Measurements from ENCODE around the gene ATRIP.

The ATRIP gene

DNA sequence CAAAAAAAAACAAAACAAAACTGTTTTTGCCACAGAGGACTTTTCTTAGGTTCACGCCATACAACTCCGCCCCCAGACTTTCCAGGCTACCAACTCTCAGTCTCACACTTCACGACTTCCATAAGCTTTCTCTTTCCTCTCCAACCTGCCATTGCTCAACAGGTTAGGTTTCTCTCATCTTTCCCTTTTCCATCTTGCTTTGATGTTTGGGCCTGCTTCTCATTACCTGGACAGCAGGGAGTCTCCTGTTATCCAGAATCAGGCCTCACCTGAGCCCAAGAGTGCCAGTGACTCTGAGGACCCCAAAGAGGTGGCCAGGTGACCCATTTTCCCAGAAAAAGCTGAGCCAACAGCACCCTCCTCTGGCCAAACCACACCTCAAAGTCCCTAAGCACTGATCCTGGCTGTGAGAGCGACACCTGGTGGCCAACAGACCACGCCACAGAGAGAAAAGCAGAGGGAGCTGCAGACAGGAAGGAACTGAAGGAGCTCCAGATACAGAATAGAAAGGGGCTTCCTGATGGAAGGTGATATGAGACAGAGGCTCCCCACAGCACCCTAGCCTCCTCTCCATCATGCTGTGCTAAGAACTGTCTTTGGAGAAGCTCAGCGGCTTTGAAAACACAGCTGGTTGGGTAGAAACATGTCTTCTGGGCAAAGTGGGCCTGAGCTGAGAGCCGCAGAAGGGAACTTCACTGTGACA is 10.6 kb upstream of the ATRIP start:
- Histone ChIP-seq H3K27ac (ENCODE audit: poor library complexity, severe bottlenecking) (peak overlapping the region; percentile 92), H3K4me3 (ENCODE audit: severe bottlenecking) (no peak overlapping the region), H3K36me3 (ENCODE audit: low read depth) (peaks cover 28% of the 10 kb centered on the region), H3K4me1 (ENCODE audit: insufficient read depth, poor library complexity, severe bottlenecking) (peaks cover 44% of the 10 kb centered on the region), H3K27me3 (ENCODE audit: insufficient read depth, poor library complexity, severe bottlenecking) (no peaks in the 10 kb centered on the region), H3K9me3 (ENCODE audit: severe bottlenecking) (no peaks in the 10 kb centered on the region)
- ATAC-seq (ENCODE audit: low read depth) (peak; percentile 16; the same call in 2 of the 3 replicates), DNase-seq (ENCODE audit: low spot score) (peak; percentile 74)
- TF ChIP-seq, protein P1, sequence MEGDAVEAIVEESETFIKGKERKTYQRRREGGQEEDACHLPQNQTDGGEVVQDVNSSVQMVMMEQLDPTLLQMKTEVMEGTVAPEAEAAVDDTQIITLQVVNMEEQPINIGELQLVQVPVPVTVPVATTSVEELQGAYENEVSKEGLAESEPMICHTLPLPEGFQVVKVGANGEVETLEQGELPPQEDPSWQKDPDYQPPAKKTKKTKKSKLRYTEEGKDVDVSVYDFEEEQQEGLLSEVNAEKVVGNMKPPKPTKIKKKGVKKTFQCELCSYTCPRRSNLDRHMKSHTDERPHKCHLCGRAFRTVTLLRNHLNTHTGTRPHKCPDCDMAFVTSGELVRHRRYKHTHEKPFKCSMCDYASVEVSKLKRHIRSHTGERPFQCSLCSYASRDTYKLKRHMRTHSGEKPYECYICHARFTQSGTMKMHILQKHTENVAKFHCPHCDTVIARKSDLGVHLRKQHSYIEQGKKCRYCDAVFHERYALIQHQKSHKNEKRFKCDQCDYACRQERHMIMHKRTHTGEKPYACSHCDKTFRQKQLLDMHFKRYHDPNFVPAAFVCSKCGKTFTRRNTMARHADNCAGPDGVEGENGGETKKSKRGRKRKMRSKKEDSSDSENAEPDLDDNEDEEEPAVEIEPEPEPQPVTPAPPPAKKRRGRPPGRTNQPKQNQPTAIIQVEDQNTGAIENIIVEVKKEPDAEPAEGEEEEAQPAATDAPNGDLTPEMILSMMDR (IDR thresholded peaks at IDR 0.05; ENCODE audit: poor library complexity, severe bottlenecking) = peak; percentile 98

DNA sequence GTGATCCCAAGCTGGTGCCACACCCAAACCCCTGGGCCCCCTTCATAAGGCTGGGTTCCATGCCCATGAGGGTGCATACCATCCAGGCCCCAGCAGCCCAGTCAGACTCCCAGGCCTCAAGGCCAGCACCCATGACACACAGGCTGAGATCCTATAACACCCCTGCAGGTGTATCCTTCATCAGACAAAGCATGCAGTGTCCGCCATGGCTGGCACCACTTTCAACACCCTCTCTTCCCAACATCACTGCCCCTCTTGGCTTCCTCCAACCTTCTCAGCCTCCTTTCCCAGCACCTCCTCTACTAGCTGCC is 10.1 kb upstream of the ATRIP start:
- no peaks in the 10 kb centered on the region for H3K27me3 ChIP-seq (ENCODE audit: insufficient read depth, poor library complexity, severe bottlenecking)
- no peak for ATAC-seq (ENCODE audit: low read depth)
- peaks cover 32% of the 10 kb centered on the region for H3K36me3 ChIP-seq (ENCODE audit: low read depth)
- no peak overlapping the region for H3K4me3 ChIP-seq (ENCODE audit: severe bottlenecking)
- peak; percentile 14 for DNase-seq (ENCODE audit: low spot score)
- H3K27ac ChIP-seq (ENCODE audit: poor library complexity, severe bottlenecking) = peak overlapping the region; percentile 92
- H3K9me3 ChIP-seq (ENCODE audit: severe bottlenecking) = no peaks in the 10 kb centered on the region
- TF ChIP-seq, protein P1 (IDR thresholded peaks at IDR 0.05; ENCODE audit: poor library complexity, severe bottlenecking) = no peak
- H3K4me1 ChIP-seq (ENCODE audit: insufficient read depth, poor library complexity, severe bottlenecking) = peaks cover 41% of the 10 kb centered on the region

DNA sequence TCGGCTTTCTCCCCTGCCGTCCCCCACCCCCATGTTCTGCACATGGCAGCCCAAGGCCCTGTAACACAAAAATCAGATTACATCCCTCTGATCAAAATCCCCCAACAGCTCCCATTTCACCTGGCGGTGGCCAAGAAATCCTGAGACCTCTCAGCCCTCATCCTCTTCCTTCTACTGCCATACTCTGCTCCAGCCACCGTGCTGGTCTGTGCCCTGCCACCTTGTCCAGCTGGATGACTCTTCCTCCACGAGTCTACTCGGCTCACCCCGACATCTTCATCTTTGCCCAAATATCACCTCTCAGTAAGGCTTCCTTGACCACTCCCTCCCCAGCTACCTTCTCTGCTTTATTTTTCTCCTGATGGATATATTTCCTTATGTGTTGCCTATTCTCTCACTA is 9.7 kb upstream of the ATRIP start:
- DNase-seq (ENCODE audit: low spot score) = no peak
- Histone ChIP-seq H3K36me3 (ENCODE audit: low read depth) (peaks cover 34% of the 10 kb centered on the region), H3K4me1 (ENCODE audit: insufficient read depth, poor library complexity, severe bottlenecking) (peaks cover 41% of the 10 kb centered on the region), H3K9me3 (ENCODE audit: severe bottlenecking) (no peaks in the 10 kb centered on the region), H3K27ac (ENCODE audit: poor library complexity, severe bottlenecking) (peak overlapping the region; percentile 92), H3K4me3 (ENCODE audit: severe bottlenecking) (no peak overlapping the region), H3K27me3 (ENCODE audit: insufficient read depth, poor library complexity, severe bottlenecking) (no peaks in the 10 kb centered on the region)
- no peak for ATAC-seq (ENCODE audit: low read depth)
- TF ChIP-seq, protein P1 (IDR thresholded peaks at IDR 0.05; ENCODE audit: poor library complexity, severe bottlenecking) = no peak

DNA sequence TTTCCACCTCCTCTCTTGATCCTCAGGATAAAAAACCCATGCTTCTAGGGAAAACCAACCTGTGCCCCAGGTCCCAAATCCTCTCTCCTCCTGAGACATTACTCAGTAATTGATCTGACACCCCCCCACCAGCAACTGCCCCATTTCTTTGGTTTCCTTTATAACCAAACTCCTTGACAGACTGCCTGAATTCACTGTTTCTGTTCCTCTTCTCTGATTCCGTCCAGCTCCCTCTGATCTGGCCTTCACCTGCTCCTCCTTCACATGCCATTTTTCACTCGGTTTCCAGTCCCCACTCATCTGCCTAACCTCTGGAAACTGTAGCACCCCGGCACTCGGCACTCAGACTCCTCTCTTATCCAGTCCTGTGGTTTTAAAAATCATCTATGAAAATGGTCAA is 8.7 kb upstream of the ATRIP start:
- Histone ChIP-seq H3K9me3 (ENCODE audit: severe bottlenecking) (no peaks in the 10 kb centered on the region), H3K4me1 (ENCODE audit: insufficient read depth, poor library complexity, severe bottlenecking) (peaks cover 31% of the 10 kb centered on the region), H3K36me3 (ENCODE audit: low read depth) (peaks cover 34% of the 10 kb centered on the region), H3K4me3 (ENCODE audit: severe bottlenecking) (no peak overlapping the region), H3K27ac (ENCODE audit: poor library complexity, severe bottlenecking) (no peak overlapping the region), H3K27me3 (ENCODE audit: insufficient read depth, poor library complexity, severe bottlenecking) (no peaks in the 10 kb centered on the region)
- DNase-seq (ENCODE audit: low spot score) (no peak), ATAC-seq (ENCODE audit: low read depth) (no peak)
- TF ChIP-seq, protein P1 (IDR thresholded peaks at IDR 0.05; ENCODE audit: poor library complexity, severe bottlenecking) = no peak

DNA sequence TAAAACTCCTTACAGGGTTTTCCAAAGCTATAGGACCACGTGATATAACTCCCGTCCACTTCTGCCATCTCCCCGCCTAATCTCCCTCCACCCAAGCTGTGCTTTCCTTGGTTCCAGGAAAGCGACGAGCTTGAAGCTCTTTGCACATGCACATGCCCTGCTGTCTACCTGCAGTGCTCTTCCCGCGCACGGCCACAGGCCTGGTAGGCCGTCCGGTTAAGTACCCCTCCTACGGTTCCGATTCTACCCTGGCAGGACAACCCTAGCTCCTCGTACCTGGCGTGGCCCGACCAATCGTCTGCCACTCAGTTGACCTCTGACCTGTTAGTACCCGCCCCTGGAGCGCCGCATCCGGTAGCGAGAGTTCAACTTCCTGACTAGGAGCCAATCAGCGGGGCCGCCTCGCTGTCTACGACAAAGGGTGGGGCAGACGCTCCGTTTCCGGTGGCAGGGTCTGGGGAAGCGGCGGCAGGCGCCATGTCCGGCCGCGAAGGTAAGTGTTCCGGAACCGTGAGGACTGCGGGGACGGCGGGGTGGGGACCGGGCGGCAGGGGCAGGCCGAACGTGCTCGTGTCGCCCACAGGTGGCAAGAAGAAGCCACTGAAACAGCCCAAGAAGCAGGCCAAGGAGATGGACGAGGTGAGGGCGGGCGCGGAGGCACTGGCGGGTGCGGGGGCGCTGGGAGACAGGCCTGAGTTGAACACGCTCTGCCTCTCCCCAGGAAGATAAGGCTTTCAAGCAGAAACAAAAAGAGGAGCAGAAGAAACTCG is 6.5 kb upstream of the ATRIP start, which contains the start of the genes CCDC51 and TMA7:
Gene CCDC51 (minus strand): TSS at position 300 of the 770 bp plus-strand sequence. CDS start 4,991 bp downstream, outside the sequence.
Gene TMA7 (plus strand): TSS at position 438 of the 770 bp plus-strand sequence. CDS start 40 bp downstream, at position 478.
- H3K4me1 ChIP-seq (ENCODE audit: insufficient read depth, poor library complexity, severe bottlenecking) = peaks cover 11% of the 10 kb centered on the region
- peak within 1 kb of the TSS; percentile 71 for H3K27ac ChIP-seq (ENCODE audit: poor library complexity, severe bottlenecking)
- H3K4me3 ChIP-seq (ENCODE audit: severe bottlenecking) = peak within 1 kb of the TSS; percentile 64
- no peaks in the 10 kb centered on the region for H3K27me3 ChIP-seq (ENCODE audit: insufficient read depth, poor library complexity, severe bottlenecking)
- TF ChIP-seq, protein P1 (IDR thresholded peaks at IDR 0.05; ENCODE audit: poor library complexity, severe bottlenecking) = no peak
- peaks cover 34% of the 10 kb centered on the region for H3K36me3 ChIP-seq (ENCODE audit: low read depth)
- H3K9me3 ChIP-seq (ENCODE audit: severe bottlenecking) = no peaks in the 10 kb centered on the region
- ATAC-seq (ENCODE audit: low read depth) = peak; percentile 90
- peak; percentile 99 for DNase-seq (ENCODE audit: low spot score)

Data from RWPE2 (cell line).